HG03025 (cell line): ENCODE data around the gene PICK1.

Experiments used
- ATAC-seq: cut with Tn5 transposase; IDR thresholded peaks from one replicate; pipeline ENCODE4 v1.9.1; 2021; ENCODE audit warnings: mild to moderate bottlenecking, moderate library complexity; ENCODE audit not compliant: unreplicated experiment, low FRiP score

Gene PICK1

GRCh38 chr22:38056969-38057891, at the start of gene PICK1:
Gene PICK1 (plus strand): TSS chr22:38057404. CDS start chr22:38057810, 406 bp downstream.
- no peak for ATAC-seq

GRCh38 chr22:38009000-38009806, 48.0 kb upstream of the PICK1 start:
- ATAC-seq: no peak

- no peak for ATAC-seq
These were observed 44.6 kb upstream of the PICK1 start for GRCh38 chr22:38012604-38013072.

GRCh38 chr22:38014083-38014482, 43.1 kb upstream of the PICK1 start:
- no peak for ATAC-seq

- no peak for ATAC-seq
These were observed 40.7 kb upstream of the PICK1 start for GRCh38 chr22:38016182-38017151.

GRCh38 chr22:38017272-38017920, 39.8 kb upstream of the PICK1 start:
- ATAC-seq: no peak

- no peak for ATAC-seq
These were observed 39.0 kb upstream of the PICK1 start for GRCh38 chr22:38017939-38018885.

GRCh38 chr22:38018938-38019827, 38.0 kb upstream of the PICK1 start:
- ATAC-seq: no peak

GRCh38 chr22:38021206-38021605, 36.0 kb upstream of the PICK1 start:
- no peak for ATAC-seq

- ATAC-seq: no peak
These were observed 34.2 kb upstream of the PICK1 start for GRCh38 chr22:38023045-38023444.

- ATAC-seq: no peak
These were observed 31.7 kb upstream of the PICK1 start for GRCh38 chr22:38025514-38025913.

GRCh38 chr22:38026130-38027111, 30.8 kb upstream of the PICK1 start:
- ATAC-seq: no peak

GRCh38 chr22:38027487-38027886, 29.7 kb upstream of the PICK1 start:
- no peak for ATAC-seq

GRCh38 chr22:38028344-38029130, 28.7 kb upstream of the PICK1 start:
- no peak for ATAC-seq

GRCh38 chr22:38029370-38029769, 27.8 kb upstream of the PICK1 start:
- no peak for ATAC-seq

- ATAC-seq: no peak
These were observed 27.3 kb upstream of the PICK1 start for GRCh38 chr22:38029901-38030300.
